GM21825 (cell line): ENCODE data around the gene ISG20.
"Not testable (repeated sequence)": the region's sequence is repeated elsewhere in the genome, so short reads cannot be mapped to it uniquely, and the experiment has no call there.

ENCODE experiments used
- ATAC-seq: cut with Tn5 transposase; IDR thresholded peaks from one replicate; pipeline ENCODE4 v1.9.1; 2021; ENCODE audit warnings: mild to moderate bottlenecking, moderate library complexity; ENCODE audit not compliant: unreplicated experiment

ISG20 gene

GRCh38 chr15:88617790-88618189 lies 21.0 kb upstream of the ISG20 start:
- no peak for ATAC-seq

GRCh38 chr15:88618686-88619085 lies 20.1 kb upstream of the ISG20 start:
- no peak for ATAC-seq

DNA sequence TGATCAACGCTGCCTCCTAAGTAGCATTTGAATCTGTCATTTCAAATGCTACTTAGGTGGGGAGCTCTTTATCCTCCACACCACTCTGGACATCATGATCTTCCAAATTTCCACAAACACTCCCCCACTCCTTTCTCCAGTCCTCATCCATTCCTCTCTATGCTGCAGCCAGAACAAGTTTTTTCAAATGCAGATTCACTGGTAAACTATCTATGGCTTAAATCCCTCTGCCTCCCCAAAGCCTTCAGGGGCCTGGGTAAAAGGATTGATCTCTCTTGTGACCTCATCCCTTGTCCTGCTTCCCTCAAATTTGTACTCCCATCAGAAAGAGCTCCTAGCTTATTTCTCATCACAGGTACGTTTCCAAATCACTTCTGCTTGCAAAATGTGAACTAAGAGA lies 19.0 kb upstream of the ISG20 start:
- no peak for ATAC-seq

GRCh38 chr15:88620995-88621772 lies 17.6 kb upstream of the ISG20 start, which contains the start of gene AEN:
TSS of gene AEN (plus strand) at chr15:88621340. CDS start at chr15:88626210, 4,870 bp downstream.
- peak; percentile 95 for ATAC-seq

DNA sequence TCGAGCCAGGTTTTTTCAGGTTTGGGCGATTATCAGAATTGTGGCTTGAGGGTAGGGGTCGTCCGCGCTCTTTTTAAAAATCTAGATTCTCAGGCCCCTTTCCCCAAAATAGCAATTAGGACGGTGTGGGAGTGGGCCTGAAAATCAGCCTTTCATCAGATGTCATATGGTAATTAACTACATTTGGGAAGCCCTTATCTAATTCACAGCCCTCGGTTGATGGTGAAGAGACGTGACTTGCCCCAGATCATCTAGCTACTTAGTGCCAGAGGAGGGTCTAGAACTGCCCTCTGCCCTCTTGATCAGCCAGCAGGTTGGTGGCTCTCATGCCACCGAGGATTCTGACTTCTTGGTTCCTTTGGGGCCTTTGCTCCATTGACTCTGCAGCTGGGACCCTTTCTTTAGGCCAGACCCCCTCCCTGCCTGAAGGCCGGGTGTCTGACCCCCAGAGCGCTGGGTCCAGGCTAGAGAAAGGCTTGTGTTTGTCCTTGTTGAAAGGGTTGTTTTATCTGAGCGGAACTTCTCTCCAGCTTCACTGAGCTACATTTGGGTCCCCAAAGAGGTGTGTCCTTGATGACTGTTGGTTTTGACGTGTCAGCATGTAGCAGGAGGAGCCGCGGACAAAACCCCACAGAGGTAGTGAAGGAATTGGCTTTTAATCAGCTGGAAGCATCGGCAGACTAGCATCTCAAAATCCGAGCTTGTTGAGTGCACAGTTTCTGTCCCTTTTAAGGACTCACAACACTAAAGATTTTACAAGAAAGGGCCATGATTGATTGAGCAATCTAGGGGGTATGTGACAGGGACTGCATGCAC lies 16.8 kb upstream of the ISG20 start:
- peak; percentile 31 for ATAC-seq

DNA sequence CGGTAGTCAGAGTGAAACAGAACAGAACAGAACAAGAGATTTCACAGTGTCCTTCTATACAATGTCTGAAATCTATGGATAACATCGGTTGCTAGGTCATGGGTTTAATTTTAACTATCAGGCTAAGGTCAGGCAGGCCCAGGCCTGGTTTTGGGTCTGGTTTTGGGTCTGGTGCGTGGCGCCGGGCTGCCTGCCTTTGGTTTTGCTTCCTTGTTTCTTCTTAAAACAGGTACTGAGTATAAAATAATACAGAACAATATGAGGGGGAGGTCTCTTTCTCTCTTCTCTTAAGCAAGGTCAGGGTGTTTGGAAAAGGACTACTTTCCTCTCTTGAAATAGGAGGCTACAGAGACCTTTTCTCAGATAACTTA lies 16.2 kb upstream of the ISG20 start:
- no peak for ATAC-seq

- ATAC-seq: no peak
These were observed 15.8 kb upstream of the ISG20 start for GRCh38 chr15:88623061-88623460.

- ATAC-seq: no peak
These were observed 15.2 kb upstream of the ISG20 start for GRCh38 chr15:88623632-88624031.

GRCh38 chr15:88624156-88624970 lies 14.5 kb upstream of the ISG20 start:
- peak; percentile 28 for ATAC-seq

DNA sequence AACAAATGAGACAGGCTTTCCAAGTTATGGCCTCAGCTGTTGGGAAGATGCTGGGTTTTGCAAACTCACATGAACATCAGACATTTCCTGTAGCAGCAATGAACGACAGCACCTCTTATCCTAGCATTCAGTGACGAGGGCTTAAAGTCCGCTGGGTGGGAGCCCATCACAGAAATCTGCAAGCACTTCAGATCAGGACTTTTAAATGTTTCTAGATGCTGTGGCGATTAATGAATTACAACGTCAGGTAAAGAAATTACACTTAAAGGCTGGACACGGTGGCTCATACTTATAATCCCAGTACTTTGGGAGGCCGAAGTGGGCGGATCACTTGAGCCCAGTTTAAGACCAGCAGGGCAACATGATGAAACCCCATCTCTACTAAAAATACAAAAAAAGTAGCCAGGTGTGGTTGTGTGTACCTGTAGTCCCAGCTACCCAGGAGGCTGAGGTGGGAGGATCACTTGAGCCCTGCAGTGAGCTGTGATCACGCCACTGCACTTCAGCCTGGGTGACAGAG lies 13.8 kb upstream of the ISG20 start:
- ATAC-seq: no peak

GRCh38 chr15:88625943-88626741 lies 12.7 kb upstream of the ISG20 start:
- ATAC-seq: no peak

GRCh38 chr15:88627463-88627862 lies 11.4 kb upstream of the ISG20 start:
- ATAC-seq: peak; percentile 40

DNA sequence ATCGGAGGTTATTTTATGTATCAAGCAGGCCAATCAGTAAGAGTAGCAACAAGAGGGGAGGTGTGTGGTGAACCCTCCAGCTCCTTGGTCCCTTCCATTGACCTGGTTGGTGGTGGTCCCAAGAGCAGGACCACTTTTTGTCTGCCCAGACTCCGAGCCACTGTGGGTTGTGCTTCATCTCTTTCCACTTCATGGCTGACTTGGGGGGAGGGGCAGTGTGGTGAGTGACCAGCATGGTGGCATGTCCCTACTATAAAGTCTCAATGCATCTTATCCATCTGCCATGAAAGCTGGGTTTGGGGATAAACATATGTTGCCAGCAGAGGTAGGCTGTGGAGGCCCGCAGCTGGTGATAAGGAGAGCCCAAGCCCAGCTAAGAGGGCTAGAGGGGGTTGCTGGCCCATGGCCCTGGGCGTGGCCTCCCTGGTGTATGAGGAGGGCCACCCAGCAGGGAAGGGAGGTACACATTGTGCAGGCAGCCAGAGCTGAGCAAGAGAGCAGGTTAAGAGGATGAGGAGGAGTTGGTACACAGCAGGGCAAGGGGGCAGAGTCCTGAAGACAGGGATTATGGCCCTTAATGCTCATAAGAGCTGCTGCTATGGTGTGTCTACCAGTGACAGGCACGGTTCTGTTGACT lies 10.7 kb upstream of the ISG20 start:
- ATAC-seq: no peak

GRCh38 chr15:88629071-88629470 lies 9.7 kb upstream of the ISG20 start:
- ATAC-seq: no peak

DNA sequence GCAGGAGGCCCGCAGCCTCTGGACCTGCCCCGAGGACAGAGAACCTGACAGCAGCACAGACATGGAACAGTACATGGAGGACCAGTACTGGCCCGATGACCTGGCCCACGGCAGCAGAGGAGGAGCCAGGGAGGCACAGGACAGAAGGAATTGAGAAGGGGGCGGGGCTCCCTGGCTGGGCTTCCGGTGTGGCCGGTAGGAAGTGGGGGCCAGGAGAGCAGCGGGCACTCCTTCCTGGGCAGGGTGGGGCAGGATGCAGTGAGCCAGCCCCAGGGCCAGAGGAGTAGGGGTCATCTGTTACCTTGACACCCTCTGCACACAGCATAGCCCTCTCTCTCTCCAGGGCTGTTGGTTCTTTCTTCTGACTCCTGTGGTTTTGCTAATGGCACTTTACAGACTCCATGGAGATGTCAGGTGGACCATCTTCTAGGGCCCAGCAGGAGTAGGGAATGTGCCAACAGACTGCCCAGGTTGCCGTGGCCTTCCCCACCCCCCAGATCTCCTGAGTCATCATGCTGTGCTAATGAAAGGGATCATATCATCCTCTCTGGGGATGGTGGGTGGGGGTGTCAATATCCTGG lies 8.6 kb upstream of the ISG20 start:
- no peak for ATAC-seq

DNA sequence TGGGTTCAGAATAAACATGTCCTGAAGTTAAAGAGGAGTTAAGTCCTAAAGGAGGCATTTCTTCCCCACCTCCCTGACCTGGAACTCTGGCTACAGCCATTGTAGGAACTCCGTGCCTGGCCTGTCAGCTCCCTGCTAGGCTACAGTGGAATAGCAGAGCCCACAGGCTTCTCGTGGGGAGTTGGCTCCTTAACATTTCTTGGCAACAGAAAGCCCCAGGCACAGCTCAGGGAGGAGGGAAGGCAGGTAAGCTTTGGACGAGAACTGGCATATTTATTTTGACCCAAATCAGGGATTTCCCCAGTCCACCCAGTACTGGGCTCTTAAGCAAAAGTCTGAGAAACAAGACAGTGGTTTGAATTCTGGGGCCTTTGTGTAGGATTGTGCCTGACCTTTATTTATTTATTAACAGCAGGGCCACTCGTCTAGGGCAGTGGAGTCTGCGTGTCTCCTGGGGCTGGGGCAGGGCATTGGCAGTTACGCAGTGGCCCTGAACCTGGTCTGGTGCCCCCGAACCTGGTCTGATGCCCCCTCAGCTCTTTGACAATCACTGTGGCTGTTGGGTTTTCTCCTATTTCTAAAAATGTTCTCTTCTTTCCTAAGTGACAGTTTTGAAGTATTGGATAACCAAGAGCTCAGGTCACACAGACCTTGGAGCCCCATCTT lies 7.9 kb upstream of the ISG20 start:
- ATAC-seq: no peak

GRCh38 chr15:88631464-88632028 lies 7.3 kb upstream of the ISG20 start:
- ATAC-seq: no peak

- ATAC-seq: not testable (repeated sequence)
These were observed 6.0 kb upstream of the ISG20 start for GRCh38 chr15:88632797-88633196.

- no peak for ATAC-seq
These were observed 4.4 kb upstream of the ISG20 start for GRCh38 chr15:88634449-88634848.
